Measurements from ENCODE around the gene PTGDR.

GRCh38 chr14:52238682-52239081 lies 28.8 kb upstream of the PTGDR start:
- TF ChIP-seq REST (IDR thresholded peaks at IDR 0.05; ENCODE audit: low read depth, low read length), result no peak
- no peak for TF ChIP-seq POLR2AphosphoS5 (IDR thresholded peaks at IDR 0.05; ENCODE audit: low read length)
- no peak for TF ChIP-seq ZBTB40 (IDR thresholded peaks at IDR 0.05; ENCODE audit: borderline replicate concordance)
- no peak for TF ChIP-seq SRF (IDR thresholded peaks at IDR 0.05; ENCODE audit: low read depth in 2 of 2, low read length in 2 of 2)
- TF ChIP-seq NFYB (IDR thresholded peaks at IDR 0.05; ENCODE audit: insufficient read depth, low read depth, low read length), result no peak
- no peak for TF ChIP-seq ATF3 (IDR thresholded peaks at IDR 0.05; ENCODE audit: borderline replicate concordance, extremely low read depth, low read depth, low read length)
- TF ChIP-seq JUND (IDR thresholded peaks at IDR 0.05; ENCODE audit: low read depth, low read length), result no peak
- no peak for TF ChIP-seq IKZF2 (IDR thresholded peaks at IDR 0.05)
- TF ChIP-seq FOXK2 (IDR thresholded peaks at IDR 0.05), result no peak
- no peak for TF ChIP-seq CHD2 (IDR thresholded peaks at IDR 0.05; ENCODE audit: borderline replicate concordance, low read depth, low read length)
